ENCODE measurements around the gene PTGFRN. TPM values are rescaled to one million over a fixed set of nuclear protein-coding genes. Genes with fewer than 3 reads are reported as not detected.

PTGFRN gene
- total and polyA plus RNA-seq, 2 experiments from 2014 or later, result 16.6 to 31.0 TPM

- Histone ChIP-seq H3K9me2 (replicated peaks; ENCODE audit: insufficient read depth) (no peaks in the 10 kb centered on the region), H3K36me3 (replicated peaks; ENCODE audit: insufficient read depth, low read depth) (no peaks in the 10 kb centered on the region), H3K4me1 (ENCODE audit: insufficient read depth) (peaks cover 7% of the 10 kb centered on the region), H3K27me3 (no peaks in the 10 kb centered on the region), H3K9me3 (ENCODE audit: low read depth) (no peaks in the 10 kb centered on the region), H2AFZ (no peak overlapping the region), H3K79me2 (peaks cover 5% of the 10 kb centered on the region), H4K20me1 (ENCODE audit: insufficient read depth, poor library complexity, severe bottlenecking) (no peaks in the 10 kb centered on the region), H3K4me3 (no peak overlapping the region), H3K4me2 (no peak overlapping the region), H3K27ac (no peak overlapping the region)
- DNase-seq (ENCODE audit: low spot score), result no peak
- 91% methylated on average over 1 of the region's 1 CpG for WGBS (ENCODE audit: low lambda C conversion rate, missing lambda C conversion rate)
- TF ChIP-seq CTCF (IDR thresholded peaks at IDR 0.05; ENCODE audit: poor library complexity) (no peak), EZH2 (IDR thresholded peaks at IDR 0.05; ENCODE audit: borderline replicate concordance) (no peak), EZH2phosphoT487 (IDR thresholded peaks at IDR 0.05; ENCODE audit: low read depth, severe bottlenecking, unreplicated experiment) (no peak)
Measured at GRCh38 chr1:116942344-116942743, 32.6 kb downstream of the PTGFRN start.

DNA sequence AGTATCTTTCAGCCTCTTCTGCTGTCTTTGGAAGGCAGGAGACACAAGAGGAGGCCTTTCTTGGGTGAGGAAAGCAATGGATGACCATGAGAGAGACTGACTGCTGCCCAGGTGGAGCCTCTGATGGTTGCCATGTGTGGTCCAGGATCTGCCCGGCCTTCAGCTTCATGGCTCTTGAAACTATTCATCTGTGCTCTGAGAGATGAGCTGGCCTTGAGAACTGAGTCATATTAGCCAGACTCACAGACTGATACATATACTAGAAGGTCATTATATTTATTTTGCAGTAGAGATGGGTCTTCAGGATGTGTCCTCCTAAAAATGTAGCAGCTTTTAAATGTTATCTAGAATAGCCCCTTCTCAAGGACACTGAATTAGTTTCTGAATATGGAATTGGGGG, 33.7 kb downstream of the PTGFRN start:
- H4K20me1 ChIP-seq (ENCODE audit: insufficient read depth, poor library complexity, severe bottlenecking), result no peaks in the 10 kb centered on the region
- TF ChIP-seq CTCF (IDR thresholded peaks at IDR 0.05; ENCODE audit: poor library complexity) (no peak), EZH2 (IDR thresholded peaks at IDR 0.05; ENCODE audit: borderline replicate concordance) (no peak), EZH2phosphoT487 (IDR thresholded peaks at IDR 0.05; ENCODE audit: low read depth, severe bottlenecking, unreplicated experiment) (no peak)

GRCh38 chr1:116944613-116945012, 34.9 kb downstream of the PTGFRN start:
- no peaks in the 10 kb centered on the region for H3K27me3 ChIP-seq
- no peaks in the 10 kb centered on the region for H3K36me3 ChIP-seq (replicated peaks; ENCODE audit: insufficient read depth, low read depth)
- no peak overlapping the region for H3K4me2 ChIP-seq
- no peak for DNase-seq (ENCODE audit: low spot score)
- H2AFZ ChIP-seq, result no peak overlapping the region
- H4K20me1 ChIP-seq (ENCODE audit: insufficient read depth, poor library complexity, severe bottlenecking), result no peaks in the 10 kb centered on the region
- H3K79me2 ChIP-seq, result no peaks in the 10 kb centered on the region
- peaks cover 12% of the 10 kb centered on the region for H3K4me1 ChIP-seq (ENCODE audit: insufficient read depth)
- no peak for TF ChIP-seq CTCF (IDR thresholded peaks at IDR 0.05; ENCODE audit: poor library complexity)
- TF ChIP-seq EZH2phosphoT487 (IDR thresholded peaks at IDR 0.05; ENCODE audit: low read depth, severe bottlenecking, unreplicated experiment), result no peak
- no peak for TF ChIP-seq EZH2 (IDR thresholded peaks at IDR 0.05; ENCODE audit: borderline replicate concordance)
- 98% methylated on average over 36 of the region's 42 CpGs for WGBS (ENCODE audit: low lambda C conversion rate, missing lambda C conversion rate)
- no peaks in the 10 kb centered on the region for H3K9me3 ChIP-seq (ENCODE audit: low read depth)
- H3K9me2 ChIP-seq (replicated peaks; ENCODE audit: insufficient read depth), result no peaks in the 10 kb centered on the region
- no peak overlapping the region for H3K27ac ChIP-seq
- H3K4me3 ChIP-seq, result no peak overlapping the region

More for the DNA sequence above, 33.7 kb downstream of the PTGFRN start:
- Histone ChIP-seq H3K4me1 (ENCODE audit: insufficient read depth) (peaks cover 12% of the 10 kb centered on the region), H3K9me3 (ENCODE audit: low read depth) (no peaks in the 10 kb centered on the region), H3K79me2 (no peaks in the 10 kb centered on the region), H3K27ac (no peak overlapping the region), H3K36me3 (replicated peaks; ENCODE audit: insufficient read depth, low read depth) (no peaks in the 10 kb centered on the region), H3K4me2 (no peak overlapping the region), H2AFZ (no peak overlapping the region), H3K27me3 (no peaks in the 10 kb centered on the region), H3K9me2 (replicated peaks; ENCODE audit: insufficient read depth) (no peaks in the 10 kb centered on the region), H3K4me3 (no peak overlapping the region)
- 97% methylated on average over 1 of the region's 1 CpG for WGBS (ENCODE audit: low lambda C conversion rate, missing lambda C conversion rate)
- no peak for DNase-seq (ENCODE audit: low spot score)

DNA sequence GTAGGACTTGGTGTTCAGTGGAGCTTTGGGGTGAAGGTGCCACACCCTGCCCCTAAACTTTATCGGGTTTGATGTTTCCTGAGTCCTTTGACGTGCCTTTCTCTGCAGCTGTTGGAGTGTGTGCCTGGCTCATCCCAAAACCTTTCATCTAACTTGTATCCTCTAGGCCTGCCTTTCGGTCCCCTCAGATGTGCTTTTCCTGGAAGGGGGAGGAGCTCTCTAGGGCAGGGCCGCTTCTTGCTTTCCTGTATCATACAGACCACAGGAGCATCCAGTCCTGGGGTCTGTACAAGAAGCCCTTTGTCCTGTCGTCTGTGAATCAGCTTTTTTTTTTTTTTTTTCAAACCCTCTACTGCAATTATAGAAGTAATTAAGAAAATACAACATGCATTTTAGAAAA, 35.7 kb downstream of the PTGFRN start:
- Histone ChIP-seq H3K4me2 (no peak overlapping the region), H3K27ac (no peak overlapping the region), H3K36me3 (replicated peaks; ENCODE audit: insufficient read depth, low read depth) (no peaks in the 10 kb centered on the region), H3K4me3 (no peak overlapping the region), H3K4me1 (ENCODE audit: insufficient read depth) (peaks cover 13% of the 10 kb centered on the region), H3K9me2 (replicated peaks; ENCODE audit: insufficient read depth) (no peaks in the 10 kb centered on the region), H4K20me1 (ENCODE audit: insufficient read depth, poor library complexity, severe bottlenecking) (no peaks in the 10 kb centered on the region), H2AFZ (no peak overlapping the region), H3K9me3 (ENCODE audit: low read depth) (no peaks in the 10 kb centered on the region), H3K79me2 (no peaks in the 10 kb centered on the region), H3K27me3 (no peaks in the 10 kb centered on the region)
- DNase-seq (ENCODE audit: low spot score), result no peak
- TF ChIP-seq EZH2phosphoT487 (IDR thresholded peaks at IDR 0.05; ENCODE audit: low read depth, severe bottlenecking, unreplicated experiment) (no peak), CTCF (IDR thresholded peaks at IDR 0.05; ENCODE audit: poor library complexity) (no peak)
- 82% methylated on average over 5 of the region's 5 CpGs for WGBS (ENCODE audit: low lambda C conversion rate, missing lambda C conversion rate)

Measured in hepatocyte (in vitro differentiated cells).